Glutamatergic neuron (in vitro differentiated cells): ENCODE measurements around the gene GPER1. TPM values are rescaled to one million over a fixed set of nuclear protein-coding genes. Genes with fewer than 3 reads are reported as not detected.

Experiments
- DNase-seq: peaks from one replicate; pipeline ENCODE4 v3.0.0; 2022
- H3K27ac Mint-ChIP-seq: one replicate; pipeline ENCODE4 v1.8.0; 2020; ENCODE audit warnings: mild to moderate bottlenecking, mixed read lengths, inconsistent platforms; ENCODE audit not compliant: unreplicated experiment
- H3K27me3 Mint-ChIP-seq: one replicate; pipeline ENCODE4 v1.8.0; 2020; ENCODE audit warnings: mild to moderate bottlenecking, moderate library complexity, mixed read lengths, inconsistent platforms; ENCODE audit not compliant: unreplicated experiment
- H3K36me3 Mint-ChIP-seq: one replicate; pipeline ENCODE4 v1.8.0; 2020; ENCODE audit warnings: mild to moderate bottlenecking, mixed read lengths, inconsistent platforms; ENCODE audit not compliant: unreplicated experiment
- H3K4me1 Mint-ChIP-seq: one replicate; pipeline ENCODE4 v1.8.0; 2020; ENCODE audit warnings: mild to moderate bottlenecking, low read depth, mixed read lengths, inconsistent platforms; ENCODE audit not compliant: unreplicated experiment
- H3K4me3 Mint-ChIP-seq: one replicate; pipeline ENCODE4 v1.8.0; 2020; ENCODE audit warnings: mild to moderate bottlenecking, mixed read lengths, inconsistent platforms; ENCODE audit not compliant: unreplicated experiment
- H3K9me3 Mint-ChIP-seq: one replicate; pipeline ENCODE4 v1.8.0; 2020; ENCODE audit warnings: mild to moderate bottlenecking, moderate library complexity, mixed read lengths, inconsistent platforms; ENCODE audit not compliant: unreplicated experiment
- total RNA-seq: library from RNA; stranded (reverse); fragmentation: NEBNext Ultra II Directional; extraction: Animal tissue kit (Norgen Biotek cat#: 25700); gene quantifications from one replicate; pipeline ENCODE4 v1.2.1, GENCODE V29; 2021; ENCODE audit not compliant: unreplicated experiment
- TF ChIP-seq, protein P1 (sequence below): fragments of 200-600 bp; sonication (generic); IDR thresholded peaks from one replicate; pipeline ENCODE4 v1.5.0; 2021; ENCODE audit not compliant: partially characterized antibody, unreplicated experiment

Gene GPER1
- total RNA-seq, 1 donor from 2014 or later = 0.59 TPM

GRCh38 chr7:1050956-1051690 lies 36.8 kb upstream of the GPER1 start:
- DNase-seq = no peak
- peaks cover 6% of the 10 kb centered on the region for H3K27me3 Mint-ChIP-seq
- H3K27ac Mint-ChIP-seq = no peak overlapping the region
- no peaks in the 10 kb centered on the region for H3K36me3 Mint-ChIP-seq
- H3K4me3 Mint-ChIP-seq = no peak overlapping the region
- TF ChIP-seq, protein P1, sequence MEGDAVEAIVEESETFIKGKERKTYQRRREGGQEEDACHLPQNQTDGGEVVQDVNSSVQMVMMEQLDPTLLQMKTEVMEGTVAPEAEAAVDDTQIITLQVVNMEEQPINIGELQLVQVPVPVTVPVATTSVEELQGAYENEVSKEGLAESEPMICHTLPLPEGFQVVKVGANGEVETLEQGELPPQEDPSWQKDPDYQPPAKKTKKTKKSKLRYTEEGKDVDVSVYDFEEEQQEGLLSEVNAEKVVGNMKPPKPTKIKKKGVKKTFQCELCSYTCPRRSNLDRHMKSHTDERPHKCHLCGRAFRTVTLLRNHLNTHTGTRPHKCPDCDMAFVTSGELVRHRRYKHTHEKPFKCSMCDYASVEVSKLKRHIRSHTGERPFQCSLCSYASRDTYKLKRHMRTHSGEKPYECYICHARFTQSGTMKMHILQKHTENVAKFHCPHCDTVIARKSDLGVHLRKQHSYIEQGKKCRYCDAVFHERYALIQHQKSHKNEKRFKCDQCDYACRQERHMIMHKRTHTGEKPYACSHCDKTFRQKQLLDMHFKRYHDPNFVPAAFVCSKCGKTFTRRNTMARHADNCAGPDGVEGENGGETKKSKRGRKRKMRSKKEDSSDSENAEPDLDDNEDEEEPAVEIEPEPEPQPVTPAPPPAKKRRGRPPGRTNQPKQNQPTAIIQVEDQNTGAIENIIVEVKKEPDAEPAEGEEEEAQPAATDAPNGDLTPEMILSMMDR = no peak
- H3K4me1 Mint-ChIP-seq = peaks cover 18% of the 10 kb centered on the region
- peaks cover 4% of the 10 kb centered on the region for H3K9me3 Mint-ChIP-seq

GRCh38 chr7:1052031-1052818 lies 35.7 kb upstream of the GPER1 start:
- Mint-ChIP-seq H3K4me1 (peaks cover 17% of the 10 kb centered on the region), H3K36me3 (no peaks in the 10 kb centered on the region), H3K27ac (no peak overlapping the region)

DNA sequence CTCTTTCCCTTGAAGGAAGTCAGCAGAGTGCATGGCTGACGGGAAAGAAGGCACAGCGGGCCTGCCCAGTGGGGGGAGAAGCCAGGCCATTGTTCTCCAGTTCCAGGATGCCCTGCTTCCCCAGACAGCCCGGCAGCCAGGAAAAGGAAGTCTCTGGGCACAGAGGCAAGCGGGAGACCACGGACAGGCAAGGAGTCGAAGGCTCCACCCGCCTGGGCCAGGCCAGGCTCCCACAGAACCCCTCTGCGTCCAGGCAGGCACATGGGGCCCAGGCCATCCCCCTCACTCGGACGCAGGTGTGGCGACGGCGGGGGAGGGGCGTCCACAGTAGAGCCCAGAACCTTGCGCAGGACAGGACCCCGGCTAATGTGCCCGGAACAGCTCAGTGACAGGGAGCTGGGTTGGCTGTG lies 34.9 kb upstream of the GPER1 start:
- peaks cover 10% of the 10 kb centered on the region for H3K4me1 Mint-ChIP-seq
- H3K27me3 Mint-ChIP-seq = peaks cover 6% of the 10 kb centered on the region
- H3K36me3 Mint-ChIP-seq = no peaks in the 10 kb centered on the region
- no peak for DNase-seq
- H3K4me3 Mint-ChIP-seq = no peak overlapping the region
- H3K9me3 Mint-ChIP-seq = peaks cover 4% of the 10 kb centered on the region
- TF ChIP-seq, protein P1 = no peak
- no peak overlapping the region for H3K27ac Mint-ChIP-seq

More at GRCh38 chr7:1052031-1052818, 35.7 kb upstream of the GPER1 start:
- peaks cover 6% of the 10 kb centered on the region for H3K27me3 Mint-ChIP-seq
- DNase-seq = no peak
- TF ChIP-seq, protein P1 = no peak
- H3K9me3 Mint-ChIP-seq = peaks cover 4% of the 10 kb centered on the region
- H3K4me3 Mint-ChIP-seq = no peak overlapping the region

GRCh38 chr7:1053816-1054370 lies 34.0 kb upstream of the GPER1 start:
- H3K27me3 Mint-ChIP-seq = peaks cover 10% of the 10 kb centered on the region
- H3K27ac Mint-ChIP-seq = no peak overlapping the region
- TF ChIP-seq, protein P1 = no peak
- peaks cover 2% of the 10 kb centered on the region for H3K9me3 Mint-ChIP-seq
- no peaks in the 10 kb centered on the region for H3K36me3 Mint-ChIP-seq
- peaks cover 11% of the 10 kb centered on the region for H3K4me1 Mint-ChIP-seq
- DNase-seq = no peak
- H3K4me3 Mint-ChIP-seq = no peak overlapping the region
